ENCODE data around the gene SLC39A6. TPM values are rescaled to one million over a fixed set of nuclear protein-coding genes. Genes with fewer than 3 reads are reported as not detected.
"Not testable (repeated sequence)": the region's sequence is repeated elsewhere in the genome, so short reads cannot be mapped to it uniquely, and the experiment has no call there.

Gene SLC39A6
- polyA plus RNA-seq (2013, experiment 1 of 4): 77.9 TPM
- polyA plus RNA-seq (2013, experiment 2 of 4): 77.1 TPM
- polyA plus RNA-seq (2013, experiment 3 of 4): 74.6 TPM
- 83.0 TPM for polyA plus RNA-seq (2013, experiment 4 of 4)

GRCh38 chr18:36129300-36130038 lies at the start of gene SLC39A6, which contains the start of gene ELP2:
SLC39A6 (minus strand) TSS chr18:36129340; CDS start chr18:36127007, 2,333 bp downstream.
ELP2 (plus strand) TSS chr18:36129899; CDS start chr18:36129934, 35 bp downstream.
- peaks cover 6% of the 10 kb centered on the region for H3K4me1 ChIP-seq (ENCODE audit: control insufficient read depth, insufficient read depth, low read length)
- peak within 1 kb of the TSS; percentile 72 for H3K4me3 ChIP-seq (ENCODE audit: insufficient read depth, low read depth, low read length)
- no peaks in the 10 kb centered on the region for H3K9me3 ChIP-seq (ENCODE audit: control insufficient read depth, low read length)
- H3K36me3 ChIP-seq (ENCODE audit: control insufficient read depth, insufficient read depth, low read length): peaks cover 10% of the 10 kb centered on the region
- no peaks in the 10 kb centered on the region for H3K27me3 ChIP-seq (ENCODE audit: control insufficient read depth, insufficient read depth, low read length, poor library complexity, severe bottlenecking)
- WGBS, 2 experiments: 0 to 1% methylated on average over 69 of the region's 69 CpGs
- H3K27ac ChIP-seq (ENCODE audit: insufficient read depth, low read depth, low read length, poor library complexity, severe bottlenecking): peak within 1 kb of the TSS; percentile 98

- no peaks in the 10 kb centered on the region for H3K4me1 ChIP-seq (ENCODE audit: control insufficient read depth, insufficient read depth, low read length)
- no peak overlapping the region for H3K4me3 ChIP-seq (ENCODE audit: insufficient read depth, low read depth, low read length)
- H3K36me3 ChIP-seq (ENCODE audit: control insufficient read depth, insufficient read depth, low read length): peaks cover 25% of the 10 kb centered on the region
- no peak overlapping the region for H3K27ac ChIP-seq (ENCODE audit: insufficient read depth, low read depth, low read length, poor library complexity, severe bottlenecking)
- no peaks in the 10 kb centered on the region for H3K27me3 ChIP-seq (ENCODE audit: control insufficient read depth, insufficient read depth, low read length, poor library complexity, severe bottlenecking)
- WGBS, 2 experiments: 92 to 94% methylated on average over 3 of the region's 3 CpGs
- H3K9me3 ChIP-seq (ENCODE audit: control insufficient read depth, low read length): no peaks in the 10 kb centered on the region
Measured at GRCh38 chr18:36177913-36178312, 48.8 kb upstream of the SLC39A6 start.

GRCh38 chr18:36176711-36177110 lies 47.6 kb upstream of the SLC39A6 start:
- WGBS, 2 experiments: 94 to 96% methylated on average over 9 of the region's 9 CpGs
- H3K36me3 ChIP-seq (ENCODE audit: control insufficient read depth, insufficient read depth, low read length): peaks cover 32% of the 10 kb centered on the region
- no peaks in the 10 kb centered on the region for H3K27me3 ChIP-seq (ENCODE audit: control insufficient read depth, insufficient read depth, low read length, poor library complexity, severe bottlenecking)
- no peak overlapping the region for H3K27ac ChIP-seq (ENCODE audit: insufficient read depth, low read depth, low read length, poor library complexity, severe bottlenecking)
- H3K9me3 ChIP-seq (ENCODE audit: control insufficient read depth, low read length): no peaks in the 10 kb centered on the region
- H3K4me1 ChIP-seq (ENCODE audit: control insufficient read depth, insufficient read depth, low read length): no peaks in the 10 kb centered on the region
- no peak overlapping the region for H3K4me3 ChIP-seq (ENCODE audit: insufficient read depth, low read depth, low read length)

- no peak overlapping the region for H3K4me3 ChIP-seq (ENCODE audit: insufficient read depth, low read depth, low read length)
- H3K27ac ChIP-seq (ENCODE audit: insufficient read depth, low read depth, low read length, poor library complexity, severe bottlenecking): no peak overlapping the region
- 97 to 98% methylated on average over 2 of the region's 2 CpGs for WGBS, 2 experiments
- H3K27me3 ChIP-seq (ENCODE audit: control insufficient read depth, insufficient read depth, low read length, poor library complexity, severe bottlenecking): no peaks in the 10 kb centered on the region
- H3K4me1 ChIP-seq (ENCODE audit: control insufficient read depth, insufficient read depth, low read length): no peaks in the 10 kb centered on the region
- H3K9me3 ChIP-seq (ENCODE audit: control insufficient read depth, low read length): no peaks in the 10 kb centered on the region
- peaks cover 36% of the 10 kb centered on the region for H3K36me3 ChIP-seq (ENCODE audit: control insufficient read depth, insufficient read depth, low read length)
Measured at GRCh38 chr18:36176177-36176584, 47.0 kb upstream of the SLC39A6 start.

GRCh38 chr18:36175481-36175880 lies 46.3 kb upstream of the SLC39A6 start:
- Histone ChIP-seq H3K27ac (ENCODE audit: insufficient read depth, low read depth, low read length, poor library complexity, severe bottlenecking) (no peak overlapping the region), H3K27me3 (ENCODE audit: control insufficient read depth, insufficient read depth, low read length, poor library complexity, severe bottlenecking) (no peaks in the 10 kb centered on the region), H3K36me3 (ENCODE audit: control insufficient read depth, insufficient read depth, low read length) (peaks cover 36% of the 10 kb centered on the region), H3K9me3 (ENCODE audit: control insufficient read depth, low read length) (no peaks in the 10 kb centered on the region), H3K4me1 (ENCODE audit: control insufficient read depth, insufficient read depth, low read length) (no peaks in the 10 kb centered on the region), H3K4me3 (ENCODE audit: insufficient read depth, low read depth, low read length) (no peak overlapping the region)
- WGBS, 2 experiments: 96 to 100% methylated on average over 1 of the region's 1 CpG

- H3K36me3 ChIP-seq (ENCODE audit: control insufficient read depth, insufficient read depth, low read length): peaks cover 41% of the 10 kb centered on the region
- 94 to 95% methylated on average over 5 of the region's 5 CpGs for WGBS, 2 experiments
- no peaks in the 10 kb centered on the region for H3K27me3 ChIP-seq (ENCODE audit: control insufficient read depth, insufficient read depth, low read length, poor library complexity, severe bottlenecking)
- H3K27ac ChIP-seq (ENCODE audit: insufficient read depth, low read depth, low read length, poor library complexity, severe bottlenecking): no peak overlapping the region
- no peak overlapping the region for H3K4me3 ChIP-seq (ENCODE audit: insufficient read depth, low read depth, low read length)
- no peaks in the 10 kb centered on the region for H3K4me1 ChIP-seq (ENCODE audit: control insufficient read depth, insufficient read depth, low read length)
- H3K9me3 ChIP-seq (ENCODE audit: control insufficient read depth, low read length): no peaks in the 10 kb centered on the region
Measured at GRCh38 chr18:36169938-36170337, 40.8 kb upstream of the SLC39A6 start.

GRCh38 chr18:36168296-36168695 lies 39.2 kb upstream of the SLC39A6 start:
- 92 to 95% methylated on average over 3 of the region's 3 CpGs for WGBS, 2 experiments
- H3K27ac ChIP-seq (ENCODE audit: insufficient read depth, low read depth, low read length, poor library complexity, severe bottlenecking); H3K9me3 ChIP-seq (ENCODE audit: control insufficient read depth, low read length); H3K27me3 ChIP-seq (ENCODE audit: control insufficient read depth, insufficient read depth, low read length, poor library complexity, severe bottlenecking); H3K4me3 ChIP-seq (ENCODE audit: insufficient read depth, low read depth, low read length); H3K4me1 ChIP-seq (ENCODE audit: control insufficient read depth, insufficient read depth, low read length): not testable (repeated sequence)
- peaks cover 35% of the 10 kb centered on the region for H3K36me3 ChIP-seq (ENCODE audit: control insufficient read depth, insufficient read depth, low read length)

GRCh38 chr18:36167692-36168218 lies 38.6 kb upstream of the SLC39A6 start:
- Histone ChIP-seq H3K4me1 (ENCODE audit: control insufficient read depth, insufficient read depth, low read length) (no peaks in the 10 kb centered on the region), H3K27ac (ENCODE audit: insufficient read depth, low read depth, low read length, poor library complexity, severe bottlenecking) (no peak overlapping the region), H3K36me3 (ENCODE audit: control insufficient read depth, insufficient read depth, low read length) (peaks cover 33% of the 10 kb centered on the region), H3K9me3 (ENCODE audit: control insufficient read depth, low read length) (no peaks in the 10 kb centered on the region), H3K4me3 (ENCODE audit: insufficient read depth, low read depth, low read length) (no peak overlapping the region), H3K27me3 (ENCODE audit: control insufficient read depth, insufficient read depth, low read length, poor library complexity, severe bottlenecking) (no peaks in the 10 kb centered on the region)
- 90 to 96% methylated on average over 3 of the region's 3 CpGs for WGBS, 2 experiments

- H3K9me3 ChIP-seq (ENCODE audit: control insufficient read depth, low read length): no peaks in the 10 kb centered on the region
- peaks cover 47% of the 10 kb centered on the region for H3K36me3 ChIP-seq (ENCODE audit: control insufficient read depth, insufficient read depth, low read length)
- H3K4me1 ChIP-seq (ENCODE audit: control insufficient read depth, insufficient read depth, low read length): no peaks in the 10 kb centered on the region
- H3K4me3 ChIP-seq (ENCODE audit: insufficient read depth, low read depth, low read length): no peak overlapping the region
- WGBS, 2 experiments: no CpG with 5 or more reads among the region's 1 CpG
- H3K27ac ChIP-seq (ENCODE audit: insufficient read depth, low read depth, low read length, poor library complexity, severe bottlenecking): no peak overlapping the region
- no peaks in the 10 kb centered on the region for H3K27me3 ChIP-seq (ENCODE audit: control insufficient read depth, insufficient read depth, low read length, poor library complexity, severe bottlenecking)
Measured at GRCh38 chr18:36162981-36163380, 33.8 kb upstream of the SLC39A6 start.

- WGBS, 2 experiments: 90 to 94% methylated on average over 4 of the region's 4 CpGs
- Histone ChIP-seq H3K4me3 (ENCODE audit: insufficient read depth, low read depth, low read length) (no peak overlapping the region), H3K27ac (ENCODE audit: insufficient read depth, low read depth, low read length, poor library complexity, severe bottlenecking) (no peak overlapping the region), H3K9me3 (ENCODE audit: control insufficient read depth, low read length) (no peaks in the 10 kb centered on the region), H3K4me1 (ENCODE audit: control insufficient read depth, insufficient read depth, low read length) (no peaks in the 10 kb centered on the region), H3K36me3 (ENCODE audit: control insufficient read depth, insufficient read depth, low read length) (peaks cover 42% of the 10 kb centered on the region), H3K27me3 (ENCODE audit: control insufficient read depth, insufficient read depth, low read length, poor library complexity, severe bottlenecking) (no peaks in the 10 kb centered on the region)
Measured at GRCh38 chr18:36160959-36161371, 31.8 kb upstream of the SLC39A6 start.
